ENCODE results near the gene CERS2.
A peak's percentile ranks its signal among the peaks of the same experiment; 100 is the strongest.

The CERS2 gene

GRCh38 chr1:150974580-150975478 lies at the start of gene CERS2:
Gene CERS2 (minus strand): TSS chr1:150974835. CDS start chr1:150969090, 5,745 bp downstream.
- DNase-seq = peak; percentile 91

GRCh38 chr1:151013518-151013917 lies 38.9 kb upstream of the CERS2 start:
- no peak for DNase-seq

- DNase-seq = no peak
Measured at GRCh38 chr1:151012684-151013471, 38.2 kb upstream of the CERS2 start.

- no peak for DNase-seq
Measured at GRCh38 chr1:151011154-151011850, 36.7 kb upstream of the CERS2 start.

- no peak for DNase-seq
Measured at GRCh38 chr1:151010346-151010726, 35.7 kb upstream of the CERS2 start.

GRCh38 chr1:151009674-151010345 lies 35.2 kb upstream of the CERS2 start:
- DNase-seq = no peak

- DNase-seq = no peak
Measured at GRCh38 chr1:151009206-151009587, 34.6 kb upstream of the CERS2 start.

- peak; percentile 97 for DNase-seq
Measured at GRCh38 chr1:151008244-151009205, 33.9 kb upstream of the CERS2 start, which contains the start of gene PRUNE1. Gene PRUNE1 (plus strand): TSS chr1:151008449. CDS start chr1:151008633, 184 bp downstream.

- DNase-seq = no peak
Measured at GRCh38 chr1:151007853-151008243, 33.2 kb upstream of the CERS2 start.

GRCh38 chr1:151006327-151007052 lies 31.9 kb upstream of the CERS2 start, which contains the start of gene MINDY1:
Gene MINDY1 (minus strand): TSS chr1:151006902. CDS start chr1:151002617, 4,285 bp downstream.
- DNase-seq = peak; percentile 81

GRCh38 chr1:151005729-151006319 lies 31.2 kb upstream of the CERS2 start:
- DNase-seq = no peak

- no peak for DNase-seq
Measured at GRCh38 chr1:151003180-151003579, 28.5 kb upstream of the CERS2 start.

GRCh38 chr1:151002611-151003010 lies 28.0 kb upstream of the CERS2 start:
- DNase-seq = no peak

- no peak for DNase-seq
Measured at GRCh38 chr1:151002051-151002450, 27.4 kb upstream of the CERS2 start.

GRCh38 chr1:151001602-151002001 lies 27.0 kb upstream of the CERS2 start:
- DNase-seq = no peak

- no peak for DNase-seq
Measured at GRCh38 chr1:151000408-151000807, 25.8 kb upstream of the CERS2 start.

GRCh38 chr1:150999926-151000325 lies 25.3 kb upstream of the CERS2 start:
- DNase-seq = no peak

GRCh38 chr1:150999051-150999674 lies 24.5 kb upstream of the CERS2 start:
- DNase-seq = no peak

- DNase-seq = no peak
Measured at GRCh38 chr1:150997949-150998348, 23.3 kb upstream of the CERS2 start.
